HG03432 (cell line): ENCODE measurements around the gene ADAMTSL1.

ENCODE experiments used
- ATAC-seq: cut with Tn5 transposase; IDR thresholded peaks from one replicate; pipeline ENCODE4 v1.9.1; 2021; ENCODE audit warnings: mild to moderate bottlenecking, moderate library complexity; ENCODE audit not compliant: unreplicated experiment

Gene ADAMTSL1

DNA sequence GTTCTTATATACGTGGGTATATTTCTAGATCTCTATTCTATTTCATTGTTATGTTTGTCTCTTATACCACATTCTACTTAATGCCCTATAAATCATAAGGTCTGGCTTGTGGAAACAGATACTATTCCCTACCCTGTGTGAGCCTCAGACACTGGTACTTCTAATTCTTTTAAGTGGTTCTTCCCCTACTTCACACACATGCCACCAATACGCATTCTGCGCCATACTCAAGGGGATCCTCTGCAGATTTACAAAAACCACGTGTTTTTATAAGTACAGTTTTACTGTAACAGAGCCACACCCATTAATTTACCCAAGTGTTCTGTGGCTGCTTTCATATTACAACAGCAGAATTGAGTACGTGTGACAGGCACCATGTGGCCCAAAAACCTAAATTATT lies 363.4 kb downstream of the ADAMTSL1 start:
- no peak for ATAC-seq

DNA sequence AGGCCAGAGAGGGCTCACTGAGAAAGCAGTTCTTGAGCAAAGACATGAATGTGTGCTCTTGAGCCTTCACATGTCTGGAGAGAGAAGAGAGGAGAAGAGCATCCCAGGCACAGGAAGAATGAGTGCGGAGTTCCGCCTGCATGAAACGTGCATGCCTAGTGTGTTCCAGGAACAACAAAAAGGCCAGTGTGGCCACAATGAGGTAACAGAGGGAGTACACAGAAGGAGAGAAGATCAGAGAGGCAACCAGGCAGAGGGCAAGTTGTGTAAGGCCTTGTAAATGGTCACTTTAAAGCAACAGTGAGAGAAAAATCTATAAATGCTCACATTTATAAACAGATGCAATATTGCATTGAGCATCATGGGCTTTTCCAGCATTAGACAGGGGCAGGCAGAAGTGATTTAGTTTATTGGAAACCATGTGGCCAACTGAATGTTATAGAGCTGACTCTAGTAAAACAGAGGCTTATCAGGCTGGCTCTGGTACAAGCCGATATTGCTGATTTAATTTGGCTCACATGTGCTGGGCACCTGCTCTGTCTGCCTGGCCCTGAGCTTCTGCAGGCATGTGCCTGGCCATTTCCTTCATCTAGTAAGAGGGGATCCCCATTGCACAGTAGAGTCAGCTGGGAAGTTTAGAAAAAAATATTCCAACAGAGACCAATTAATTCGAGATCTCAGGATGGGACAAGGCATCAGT lies 373.8 kb downstream of the ADAMTSL1 start:
- ATAC-seq: no peak

DNA sequence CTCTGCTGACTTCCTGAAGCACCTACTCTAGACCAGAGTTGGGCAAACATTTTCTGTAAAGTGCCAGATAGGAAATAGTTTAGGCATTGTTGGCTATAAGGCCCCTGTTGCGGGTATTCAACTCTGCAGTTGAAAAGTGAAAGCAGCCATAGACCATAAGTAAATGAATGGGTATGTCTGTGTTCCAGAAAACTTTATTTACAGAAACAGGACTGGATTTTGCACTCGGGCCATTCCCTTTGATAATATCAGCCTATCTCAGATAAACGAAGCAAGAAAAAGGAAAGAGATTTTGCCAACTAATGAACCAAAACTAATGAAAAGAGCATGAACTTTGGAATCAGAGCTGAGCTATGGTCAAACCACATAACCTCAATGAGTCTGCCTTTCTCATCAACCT lies 374.7 kb downstream of the ADAMTSL1 start:
- ATAC-seq: no peak

DNA sequence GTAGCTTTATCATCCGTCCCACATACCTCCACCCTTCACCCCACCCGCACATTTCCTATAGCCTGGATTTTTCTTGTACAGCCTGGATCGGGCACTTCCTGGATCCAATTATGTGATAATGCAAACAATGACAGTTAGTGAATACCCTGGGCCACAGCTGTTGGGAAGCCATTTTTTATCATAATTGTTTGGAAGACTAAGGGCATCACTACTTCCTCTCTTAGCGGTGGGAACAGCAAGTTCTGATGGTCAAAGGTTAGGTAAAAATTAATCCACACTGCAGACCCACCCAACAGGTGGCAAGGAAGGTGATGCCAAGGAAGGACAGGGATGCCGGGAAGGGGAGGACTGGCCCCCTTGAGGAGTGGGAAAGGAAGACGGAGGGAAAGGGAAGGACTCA lies 375.3 kb downstream of the ADAMTSL1 start:
- ATAC-seq: no peak

DNA sequence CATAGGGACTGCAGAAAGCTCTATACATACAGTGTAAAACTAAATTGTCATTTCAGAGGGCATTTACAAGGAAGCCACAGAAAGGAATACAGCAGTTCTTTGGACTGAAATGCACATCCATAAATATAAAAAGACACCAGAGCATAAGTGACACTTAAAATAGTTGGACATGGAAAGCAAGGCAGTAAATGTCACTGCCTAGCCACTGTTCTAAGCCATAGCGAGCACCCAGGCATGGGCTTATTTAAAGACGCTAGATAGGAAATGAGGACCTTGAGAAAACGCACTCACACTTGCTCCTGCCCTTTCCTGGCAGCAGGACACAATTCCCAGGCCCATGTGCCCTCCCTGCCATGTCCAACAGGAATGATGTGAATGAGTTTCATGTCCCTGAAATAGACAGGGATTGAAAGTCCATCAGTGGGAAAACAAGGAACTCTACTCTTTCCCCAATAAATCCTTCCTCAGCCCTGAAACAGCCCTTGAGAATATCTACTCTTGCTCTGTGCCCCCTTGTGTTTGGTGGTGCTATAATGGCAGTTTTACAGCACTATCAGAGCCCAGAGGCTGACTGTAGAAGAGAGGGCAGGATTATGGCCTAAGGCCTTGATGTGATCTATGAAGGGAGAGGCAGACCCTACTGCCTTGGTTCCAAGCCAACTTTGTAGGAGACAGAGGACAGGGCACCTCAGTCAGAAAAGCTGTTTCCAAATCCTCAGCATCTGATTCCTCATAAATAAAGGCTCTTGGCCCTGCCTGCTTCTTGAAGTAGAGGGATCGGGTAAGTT lies 376.1 kb downstream of the ADAMTSL1 start:
- ATAC-seq: no peak

DNA sequence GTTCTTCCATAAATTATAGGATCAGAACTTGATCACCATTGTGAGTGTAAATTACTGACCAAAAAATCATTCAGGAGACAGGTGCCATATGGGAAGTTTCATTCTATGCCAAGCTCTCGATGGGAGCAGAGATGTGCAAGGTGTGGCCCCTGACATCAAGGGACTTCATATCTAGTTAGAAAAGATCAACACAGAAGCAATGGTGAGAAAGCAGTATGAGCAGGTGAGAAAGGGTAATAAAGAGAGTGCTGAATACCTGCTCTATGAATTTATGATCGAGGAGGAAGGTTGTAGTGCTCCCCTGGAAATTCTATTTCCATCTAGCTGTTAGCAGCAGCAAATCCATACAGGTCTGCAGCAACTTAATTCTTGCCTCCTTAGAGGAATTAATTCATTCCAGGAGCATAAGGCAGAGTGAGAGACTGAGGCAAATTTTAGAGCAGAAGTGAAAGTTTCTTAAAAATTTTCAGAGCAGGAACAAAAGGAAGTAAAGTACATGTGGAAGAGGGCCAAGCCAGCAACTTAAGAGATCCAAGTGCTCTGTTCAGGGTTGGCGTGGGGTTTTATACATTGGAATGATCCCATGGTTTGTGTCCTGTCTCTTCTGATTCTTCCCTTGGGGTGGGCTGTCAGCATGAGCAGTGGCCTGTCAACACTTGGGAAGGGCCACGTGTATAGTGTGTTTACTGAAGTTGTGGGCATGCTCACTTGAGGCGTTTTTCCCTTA lies 377.3 kb downstream of the ADAMTSL1 start:
- ATAC-seq: no peak

DNA sequence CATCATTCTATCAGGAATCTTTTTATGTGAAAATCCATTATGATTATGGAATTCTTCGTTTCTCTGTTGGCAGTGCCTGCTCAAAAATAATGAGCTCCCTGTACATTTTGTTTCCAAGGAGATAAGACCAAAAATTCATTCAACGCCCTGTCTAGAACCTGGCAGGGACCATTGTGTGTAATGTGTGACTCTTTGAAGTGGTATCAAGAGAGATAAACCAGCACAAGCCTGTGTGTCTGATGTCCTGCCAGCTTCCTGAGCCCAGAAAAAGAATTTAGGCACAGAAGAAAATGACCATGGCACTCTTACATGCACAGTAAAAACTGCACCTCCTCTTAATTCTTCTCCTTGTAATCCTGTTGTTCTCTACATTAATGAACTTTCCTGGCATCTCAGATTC lies 381.7 kb downstream of the ADAMTSL1 start:
- ATAC-seq: no peak

DNA sequence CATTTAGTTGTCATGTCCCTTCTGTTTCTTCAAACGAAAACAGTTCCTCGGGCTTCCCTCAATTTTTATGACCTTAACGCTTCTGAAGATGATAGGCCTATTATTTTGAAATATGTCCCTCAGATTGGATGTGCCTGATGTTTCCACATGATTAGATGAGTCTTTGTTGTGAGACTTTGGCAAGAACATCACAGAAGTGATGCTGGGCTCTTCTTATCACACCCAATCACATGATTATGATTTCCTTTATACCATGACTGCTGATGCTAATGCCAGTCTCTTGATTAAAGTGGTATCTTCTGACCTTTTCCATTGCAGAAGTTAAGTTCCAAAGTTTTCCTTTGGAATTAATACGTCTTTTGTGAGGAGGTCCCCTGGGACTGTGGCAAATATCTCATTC lies 383.4 kb downstream of the ADAMTSL1 start:
- no peak for ATAC-seq

DNA sequence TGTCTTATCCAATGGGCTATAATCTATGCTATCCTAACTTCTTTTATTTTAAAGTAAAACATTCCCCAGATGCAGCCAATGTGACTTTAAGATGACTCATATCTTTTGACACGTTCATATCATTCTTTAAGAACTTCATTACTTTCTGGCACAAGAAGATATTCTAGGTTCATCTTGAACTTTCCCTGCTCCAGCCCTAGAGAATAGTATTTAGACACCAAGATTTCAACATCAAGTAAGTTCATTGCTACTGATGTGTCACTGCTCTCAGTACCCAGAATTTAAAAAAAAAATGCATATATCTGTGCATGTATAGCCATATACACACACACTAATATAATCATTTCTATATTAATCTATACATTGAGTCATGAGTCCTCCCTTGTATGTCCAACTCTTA lies 383.8 kb downstream of the ADAMTSL1 start:
- no peak for ATAC-seq

DNA sequence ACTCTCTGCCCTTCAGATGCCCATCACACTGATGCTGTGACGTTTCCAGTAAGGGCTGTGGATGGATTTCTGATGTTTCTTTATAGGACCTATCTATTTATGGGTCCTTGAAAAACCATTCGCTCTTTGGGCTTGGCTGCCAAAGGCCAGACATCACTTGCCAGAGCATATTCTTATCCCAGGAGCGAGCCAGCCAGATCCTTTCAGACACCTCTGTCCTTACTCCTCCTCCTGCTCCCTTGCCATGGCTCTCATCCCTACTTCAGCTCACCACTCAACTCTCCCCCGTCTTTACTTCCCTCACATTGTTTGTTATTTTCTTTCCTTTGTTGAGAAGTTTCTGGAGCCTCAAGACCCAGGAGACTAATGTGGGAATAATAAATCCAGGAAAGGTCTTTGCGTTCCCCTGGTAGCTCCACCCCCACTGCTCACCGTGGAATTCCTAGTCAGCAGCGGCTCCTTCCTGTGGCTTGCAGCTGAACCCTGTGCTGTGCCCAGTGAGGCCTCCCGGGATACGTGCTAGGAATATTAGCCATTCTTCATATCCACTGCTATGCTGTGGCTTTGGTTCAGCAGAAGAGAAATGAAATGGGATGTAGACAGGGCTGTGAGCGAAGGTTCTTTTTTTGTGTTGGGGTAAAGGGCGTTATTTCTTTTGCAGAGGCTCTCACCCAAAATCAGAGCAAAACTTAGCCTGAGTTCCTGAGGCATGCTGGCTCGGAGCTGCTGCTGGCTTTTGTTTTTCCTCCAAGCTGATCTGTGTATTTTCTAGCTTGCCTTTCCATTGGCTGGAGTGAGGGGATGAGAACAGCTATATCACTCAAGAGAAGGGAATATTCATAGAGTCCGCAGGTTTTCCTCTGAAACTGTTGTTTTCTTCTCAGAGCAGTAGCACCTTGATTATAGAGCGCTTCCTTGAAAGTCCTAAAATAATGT lies 387.9 kb downstream of the ADAMTSL1 start:
- no peak for ATAC-seq

DNA sequence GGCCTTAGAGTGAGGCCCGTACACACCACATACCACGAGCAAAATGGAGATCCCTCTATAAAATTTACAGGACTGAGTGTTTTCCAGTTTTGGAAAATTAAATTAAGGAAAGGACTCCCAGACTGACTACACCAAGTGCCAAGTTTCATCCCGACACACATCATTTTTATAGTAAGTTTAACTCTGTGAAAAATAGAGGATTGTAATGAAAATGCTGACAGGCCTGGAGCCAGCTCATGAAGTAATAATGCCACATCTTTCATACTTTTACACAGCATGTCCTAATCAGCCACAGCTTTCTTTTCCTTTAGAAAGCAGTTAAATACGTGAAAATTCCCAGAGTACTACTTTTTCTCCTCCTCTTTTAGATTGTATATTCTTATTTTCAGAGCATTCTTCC lies 389.8 kb downstream of the ADAMTSL1 start:
- ATAC-seq: no peak

DNA sequence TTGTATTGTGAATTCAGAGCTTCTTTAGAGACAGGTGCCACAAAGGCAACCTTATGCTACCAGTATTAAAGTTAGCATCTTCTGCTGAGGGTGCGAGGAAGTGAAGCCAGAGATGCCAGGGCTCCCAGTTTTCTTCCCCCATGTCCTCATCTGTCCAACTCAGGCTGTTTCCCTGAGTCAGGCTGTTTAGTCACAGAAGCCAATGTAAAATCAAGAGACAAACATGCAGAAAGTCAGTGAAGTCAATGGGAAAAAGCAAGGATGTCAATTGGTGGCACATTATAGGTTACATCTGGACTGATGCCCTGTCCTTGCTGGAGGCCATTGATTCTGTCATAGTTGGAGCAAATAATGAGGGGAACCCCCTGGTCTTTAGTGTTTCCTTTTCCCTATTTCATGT lies 390.6 kb downstream of the ADAMTSL1 start:
- ATAC-seq: no peak

DNA sequence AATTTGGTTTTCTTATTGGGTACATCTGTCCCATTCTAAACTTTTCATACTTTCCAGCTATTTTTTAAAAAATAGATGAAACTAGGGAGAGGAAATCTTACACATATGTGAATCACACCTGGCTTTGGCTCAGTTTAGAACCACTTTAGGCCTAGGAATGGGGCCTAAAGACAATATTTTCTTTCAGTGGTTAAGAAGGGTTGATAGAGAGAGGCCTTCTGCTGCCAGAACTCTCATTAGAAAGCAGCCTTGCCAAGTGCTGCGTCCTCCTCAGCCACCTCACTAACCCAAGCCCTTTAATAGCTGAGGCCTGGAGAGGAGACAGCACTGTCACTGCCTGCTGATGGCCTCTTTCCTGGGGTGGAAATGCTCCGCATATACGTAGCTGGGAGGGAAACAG lies 391.6 kb downstream of the ADAMTSL1 start:
- no peak for ATAC-seq

DNA sequence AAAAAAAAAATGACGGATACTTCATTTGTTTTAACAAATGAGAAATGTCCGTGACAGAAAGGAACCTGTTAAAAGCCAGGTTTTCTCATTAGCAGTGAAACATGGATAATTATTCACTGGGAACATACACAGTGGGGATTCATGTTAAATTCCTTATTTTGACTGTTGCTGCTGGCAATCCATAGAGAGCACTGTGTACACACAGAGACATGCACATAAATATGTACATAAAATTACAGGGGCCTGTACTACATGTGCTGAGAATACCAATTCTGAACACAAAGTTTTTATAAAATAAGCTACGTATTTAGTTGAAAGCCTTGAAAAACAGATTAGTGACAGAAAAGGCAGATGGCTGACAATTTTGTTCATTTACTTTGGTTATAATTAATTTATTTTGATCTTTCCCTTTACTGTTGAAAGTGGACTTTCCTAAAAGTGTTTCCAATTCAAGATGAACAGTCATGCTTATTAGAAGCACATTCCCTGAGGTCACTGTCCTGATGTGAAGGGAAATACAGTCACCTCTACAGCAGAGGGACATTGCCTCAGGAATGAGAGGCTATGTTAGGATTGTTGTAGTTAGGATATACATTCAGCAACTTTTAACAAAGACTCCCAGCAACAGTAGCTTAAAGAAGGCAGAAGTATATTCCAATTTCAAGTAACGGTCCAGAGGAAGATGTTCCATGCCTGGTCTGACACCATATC lies 392.3 kb downstream of the ADAMTSL1 start:
- ATAC-seq: no peak

DNA sequence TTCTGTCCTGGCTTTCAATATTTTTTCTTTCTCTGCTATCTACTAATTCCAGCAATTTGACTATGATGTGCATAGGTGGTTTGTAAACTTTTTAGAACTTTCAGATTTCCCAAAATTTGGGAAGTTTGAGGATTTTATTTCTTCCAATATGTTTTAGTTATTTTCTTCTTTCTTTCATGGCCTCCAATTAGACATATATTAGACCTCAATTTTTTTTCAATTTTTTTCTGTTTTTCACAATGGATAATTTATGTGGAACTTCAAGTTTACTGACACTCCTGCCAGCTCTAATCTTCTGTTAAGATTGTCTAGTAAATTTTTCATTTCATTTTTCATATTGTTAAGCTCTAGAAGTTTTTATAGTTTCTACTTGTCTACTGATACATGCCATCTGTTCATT lies 395.8 kb downstream of the ADAMTSL1 start:
- no peak for ATAC-seq

DNA sequence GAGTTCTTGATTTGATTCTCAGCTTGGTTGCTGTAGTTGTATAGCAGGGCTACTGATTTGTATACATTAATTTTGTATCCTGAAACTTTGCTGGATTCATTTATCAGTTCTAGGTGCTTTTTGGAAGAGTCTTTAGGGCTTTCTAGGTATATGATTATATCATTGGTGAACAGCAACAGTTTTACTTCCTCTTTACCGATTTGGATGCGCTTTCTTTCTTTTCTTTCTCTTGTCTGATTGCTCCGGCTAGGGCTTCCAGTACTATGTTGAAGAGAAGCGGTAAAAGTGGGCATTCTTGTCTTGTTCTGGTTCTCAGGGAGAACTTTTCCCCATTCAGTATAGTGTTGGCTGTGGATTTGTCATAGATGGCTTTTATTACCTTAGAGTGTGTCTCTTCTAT lies 400.1 kb downstream of the ADAMTSL1 start:
- no peak for ATAC-seq

DNA sequence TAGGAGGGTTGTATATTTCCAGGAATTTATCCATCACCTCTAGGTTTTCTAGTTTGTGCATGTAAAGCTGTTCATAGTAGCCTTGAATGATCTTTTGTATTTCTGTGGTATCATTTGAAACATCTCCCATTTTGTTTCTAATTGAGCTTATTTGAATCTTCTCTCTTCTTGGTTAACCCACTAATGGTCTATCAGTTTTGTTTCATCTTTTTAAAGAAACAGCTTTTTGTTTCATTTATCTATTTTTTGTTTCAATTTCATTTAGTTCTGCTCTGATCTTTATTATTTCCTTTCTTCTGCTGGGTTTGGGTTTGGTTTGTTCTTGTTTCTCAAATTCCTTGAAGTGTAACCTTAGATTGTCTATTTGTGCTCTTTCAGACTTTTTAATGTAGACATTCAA lies 401.0 kb downstream of the ADAMTSL1 start:
- ATAC-seq: peak; percentile 68

DNA sequence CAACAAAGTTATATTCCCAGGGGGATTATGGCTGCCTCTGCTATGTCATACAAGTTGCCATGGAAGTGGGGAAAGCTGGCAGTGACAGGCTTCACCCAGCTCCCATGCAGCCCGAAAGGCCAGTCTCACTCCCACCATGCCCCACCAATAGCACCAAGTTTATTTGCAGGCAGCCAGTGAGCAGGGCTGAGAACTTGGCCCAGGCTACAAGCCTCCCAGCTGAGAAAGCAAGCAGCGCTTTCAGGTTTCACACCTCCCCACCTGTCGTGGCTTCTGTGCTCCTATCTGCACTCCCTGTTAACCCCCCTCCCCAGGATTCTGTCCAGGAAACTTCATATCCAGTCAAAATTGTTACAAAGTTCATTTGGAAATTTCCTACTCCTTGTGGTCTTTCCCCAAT lies 404.0 kb downstream of the ADAMTSL1 start:
- no peak for ATAC-seq

DNA sequence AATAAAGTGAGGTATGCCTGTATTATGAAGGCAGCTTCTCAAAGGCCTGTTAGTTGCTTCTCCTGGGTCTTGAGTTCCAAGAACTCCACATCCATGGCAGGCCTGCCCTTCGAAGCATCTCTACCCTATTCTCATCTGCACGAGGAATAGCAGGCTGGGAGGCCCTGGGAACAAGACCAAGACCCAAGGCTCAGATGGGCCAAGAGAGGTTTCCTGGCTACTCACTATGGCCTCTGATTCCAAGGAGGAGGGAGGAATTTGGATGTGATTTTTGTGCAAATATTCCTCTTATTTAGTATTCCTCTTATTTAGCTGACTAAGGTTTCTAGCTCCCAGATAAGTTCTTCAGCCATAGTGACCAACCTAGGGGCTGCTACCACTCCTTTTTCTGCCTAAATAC lies 407.8 kb downstream of the ADAMTSL1 start:
- ATAC-seq: no peak

DNA sequence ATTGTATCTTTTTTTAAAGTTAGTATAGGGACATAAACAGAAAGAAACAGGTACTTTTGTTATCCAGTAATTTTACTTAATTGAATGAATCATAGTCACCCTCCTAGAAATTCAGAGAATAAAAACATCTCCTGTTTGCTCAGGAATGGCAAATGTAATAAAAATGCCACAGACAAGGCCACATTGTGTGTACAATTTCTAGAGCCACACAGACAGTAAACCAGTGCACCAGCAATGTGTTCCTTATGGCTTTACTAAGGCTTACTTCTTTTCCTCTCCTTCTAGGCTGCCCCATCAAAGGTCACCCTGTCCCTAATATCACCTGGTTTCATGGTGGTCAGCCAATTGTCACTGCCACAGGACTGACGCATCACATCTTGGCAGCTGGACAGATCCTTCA lies 413.6 kb downstream of the ADAMTSL1 start:
- ATAC-seq: no peak
